Left renal pelvis (tissue), 4 donors: Measurements from ENCODE around the gene JAML. TPM values are rescaled to one million over a fixed set of nuclear protein-coding genes. Genes with fewer than 3 reads are reported as not detected.

Experiments
- DNase-seq, 4 donors: peaks; one replicate each; pipeline ENCODE4 v3.0.0-alpha.2; 2013; ENCODE audit warnings: low read depth in 4 of 4, low spot score in 3 of 4
- polyA plus RNA-seq, 4 donors: library from polyadenylated mRNA; unstranded; fragments of 120-200 nt; gene quantifications; one replicate each; pipeline ENCODE4 v1.2.1, GENCODE V29; 2013; ENCODE audit not compliant: insufficient read length in 4 of 4

The JAML gene
- polyA plus RNA-seq, 4 donors = 2.1 to 3.1 (median 2.5) TPM

- DNase-seq = no peak
Observed at GRCh38 chr11:118151431-118151830, 73.4 kb downstream of the JAML start.

DNA sequence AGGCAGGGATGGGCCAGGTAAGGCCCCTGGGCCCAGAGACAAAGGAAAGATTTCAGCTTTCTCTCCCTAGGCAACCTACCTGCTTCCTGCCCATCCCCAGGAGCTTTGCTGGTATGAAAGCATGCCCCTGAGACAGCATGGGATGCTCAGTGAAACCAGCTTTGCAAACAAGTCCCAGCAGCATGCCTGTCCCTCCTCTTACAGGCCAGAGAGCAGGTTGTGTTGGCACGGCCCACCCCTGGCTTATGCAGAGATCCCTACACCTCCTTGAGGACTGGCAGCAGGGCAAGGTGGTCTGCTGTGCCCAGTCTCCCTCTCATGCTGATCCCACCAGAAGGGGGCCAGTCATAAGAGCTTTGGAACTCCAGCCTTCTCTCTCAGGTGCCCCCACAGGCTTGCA lies 75.3 kb downstream of the JAML start:
- no peak for DNase-seq

DNA sequence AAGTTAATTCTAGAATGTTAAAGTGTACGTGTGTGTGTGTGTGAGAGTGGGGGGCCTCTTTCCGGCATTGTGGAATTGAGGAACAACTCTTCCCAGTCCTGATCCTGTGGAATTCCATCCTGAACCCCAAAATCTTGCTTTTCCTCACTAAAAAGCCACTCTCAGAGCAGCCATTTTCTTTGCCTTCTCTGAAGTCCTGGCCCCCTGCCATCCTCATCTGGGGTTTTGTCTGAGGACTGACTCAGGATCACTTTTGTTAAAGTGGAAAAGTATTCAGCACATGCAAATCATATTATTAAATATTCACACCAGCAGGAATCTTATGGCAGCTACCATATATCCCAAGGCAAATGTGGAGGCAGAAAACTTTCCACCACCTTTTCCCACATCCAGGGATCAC lies 76.0 kb downstream of the JAML start:
- DNase-seq = no peak

DNA sequence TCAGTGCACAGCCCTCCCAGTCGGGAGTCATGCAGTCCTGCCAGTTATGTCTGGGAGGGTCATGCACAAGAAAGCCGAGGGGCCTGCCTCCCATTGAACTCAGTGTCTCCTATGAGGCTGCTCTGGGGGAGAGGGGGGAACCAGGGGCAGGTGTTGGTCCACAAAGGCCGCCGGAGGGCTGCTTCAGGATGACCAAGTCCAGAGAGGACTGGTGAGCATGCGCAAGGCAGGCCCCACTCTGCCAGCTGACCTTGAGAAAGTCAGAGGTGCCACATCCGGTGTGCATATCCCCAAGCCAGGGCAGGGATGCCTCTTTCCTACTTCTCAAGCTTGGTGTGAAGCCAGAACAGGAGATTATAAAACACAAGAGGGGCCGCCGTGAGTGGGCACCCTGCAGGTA lies 76.6 kb downstream of the JAML start:
- DNase-seq = no peak

GRCh38 chr11:118147502-118147901 lies 77.3 kb downstream of the JAML start:
- no peak for DNase-seq

DNA sequence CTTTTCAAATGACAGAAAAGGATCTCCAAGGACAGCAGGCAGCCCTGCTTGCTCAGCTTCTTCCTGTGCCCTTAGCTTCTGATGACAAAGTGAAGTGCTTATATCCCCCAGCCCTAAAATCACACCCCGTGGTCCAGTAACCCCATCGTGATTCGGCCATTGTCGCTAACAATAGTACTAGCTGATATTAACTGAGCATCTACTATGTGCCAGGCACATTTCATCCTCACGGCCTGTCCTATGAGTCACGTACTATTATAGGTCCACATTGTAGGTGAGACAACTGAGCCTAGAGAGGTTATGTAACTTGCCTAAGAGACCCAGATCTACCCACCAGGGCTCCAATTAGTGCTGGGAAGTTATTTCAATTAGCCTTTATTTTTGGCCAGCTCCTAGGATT lies 78.3 kb downstream of the JAML start:
- no peak for DNase-seq

DNA sequence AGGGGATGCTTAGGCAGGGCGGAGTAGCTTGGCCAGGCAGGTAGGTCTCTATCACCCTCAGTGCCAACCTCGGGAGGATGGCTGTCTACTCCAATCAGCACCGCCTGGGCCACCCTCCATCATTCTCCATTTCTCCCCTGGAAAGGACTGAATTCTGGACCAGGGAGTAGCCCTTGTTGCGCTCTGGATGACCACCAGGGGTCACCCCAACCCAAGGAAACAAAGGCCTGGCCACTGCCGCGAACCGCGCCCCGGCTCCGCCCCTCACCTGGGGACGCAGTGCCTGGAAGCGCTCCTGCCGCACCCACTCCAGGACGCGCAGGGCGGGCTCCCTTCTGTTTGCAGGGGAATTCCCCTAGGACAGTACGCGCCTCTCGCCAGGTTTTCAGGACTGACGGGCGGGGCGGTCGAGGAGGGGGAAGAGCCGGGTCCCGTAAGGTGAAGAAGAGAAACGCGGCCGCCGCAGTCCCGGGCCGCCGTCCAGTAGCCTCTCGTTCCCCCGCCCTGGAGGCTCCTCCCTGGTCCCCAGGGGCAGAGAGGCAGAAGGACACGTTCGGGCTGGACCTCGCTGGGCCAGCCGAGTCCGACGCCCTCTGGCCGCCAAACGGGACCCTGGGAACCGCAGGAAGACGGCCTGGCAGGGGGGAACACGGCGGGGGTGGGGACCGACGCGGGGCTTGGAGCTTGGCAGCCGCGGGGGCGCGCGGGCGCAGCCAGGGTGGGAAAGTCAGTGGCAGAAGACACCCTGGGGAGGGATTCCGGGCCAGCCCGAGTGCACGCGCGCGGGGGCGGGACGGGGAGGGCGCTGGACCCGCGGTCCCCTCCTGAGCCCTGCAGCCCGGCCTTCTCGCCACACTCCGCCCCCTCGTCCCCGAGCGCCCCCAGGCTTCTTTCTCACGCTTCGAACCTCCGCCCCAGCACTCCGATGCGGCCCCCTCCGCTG lies 79.3 kb downstream of the JAML start:
- DNase-seq = peak; percentile 55 to 66 (median 64)

GRCh38 chr11:118144301-118145268 lies 80.2 kb downstream of the JAML start:
- no peak for DNase-seq

Other genes with a start within 250 kb of the JAML start
- gene IL10RA, start 238.6 kb downstream of the JAML start, polyA plus RNA-seq = 1 to 10 TPM; 2.7 to 6.1 (median 3.1) TPM
- gene TMPRSS4, start 147.9 kb downstream of the JAML start, polyA plus RNA-seq = 10 to 100 TPM in 3 of 4 donors, under 1 TPM in 1; 0.59 to 34.7 (median 28.1) TPM
- under 1 TPM in 3 of 4 donors, not detected in 1; 0.07 to 0.35 (median 0.10) TPM for gene SMIM35, start 138.0 kb downstream of the JAML start, polyA plus RNA-seq
- gene SCN4B, start 72.2 kb downstream of the JAML start, polyA plus RNA-seq = 1 to 10 TPM; 1.0 to 3.0 (median 1.5) TPM
- 1 to 10 TPM; 4.2 to 7.1 (median 4.2) TPM for gene SCN2B, start 48.4 kb downstream of the JAML start, polyA plus RNA-seq
- gene MPZL3, start 27.4 kb upstream of the JAML start, polyA plus RNA-seq = 1 to 10 TPM; 2.4 to 6.8 (median 5.2) TPM
- 10 to 100 TPM in 3 of 4 donors, 1 to 10 TPM in 1; 3.2 to 27.9 (median 23.3) TPM for gene MPZL2, start 39.3 kb upstream of the JAML start, polyA plus RNA-seq
- 1 to 10 TPM in 1 of 4 donors, under 1 TPM in 3; 0.32 to 1.4 (median 0.35) TPM for gene CD3E, start 79.7 kb upstream of the JAML start, polyA plus RNA-seq
- under 1 TPM in 3 of 4 donors, not detected in 1; 0.47 to 0.98 (median 0.66) TPM for gene CD3D, start 117.7 kb upstream of the JAML start, polyA plus RNA-seq
- under 1 TPM; 0.16 to 0.72 (median 0.33) TPM for gene CD3G, start 119.3 kb upstream of the JAML start, polyA plus RNA-seq
- gene UBE4A, start 134.6 kb upstream of the JAML start, polyA plus RNA-seq = 10 to 100 TPM; 39.0 to 44.9 (median 41.8) TPM
- 100 to 1,000 TPM; 334 to 463 (median 422) TPM for gene ATP5MG, start 176.6 kb upstream of the JAML start, polyA plus RNA-seq
- gene KMT2A, start 211.5 kb upstream of the JAML start, polyA plus RNA-seq = 10 to 100 TPM; 33.8 to 49.7 (median 40.9) TPM